GM12878 (cell line): ENCODE measurements around the gene SLC26A11. TPM values are rescaled to one million over a fixed set of nuclear protein-coding genes. Genes with fewer than 3 reads are reported as not detected.

Experiments used
- ATAC-seq: fragments of 200-7000 bp; cut with Tn5 transposase; 3 replicates; pipeline ENCODE4 v1.9.1; 2020; ENCODE audit warnings: mild to moderate bottlenecking, moderate library complexity
- BruUV-seq: library from RNA; stranded (reverse); fragments of 400-500 nt; replicated peaks from 2 replicates; lab custom pipeline; 2021; lab: Mats Ljungman, UMichigan
- CTCF ChIA-PET: fragments of 300-600 bp; sonication (Branson Sonifier 250); formaldehyde crosslinking; extraction: SDS; loops from one replicate; lab custom pipeline; 2021; ENCODE audit warnings: inconsistent platforms; lab: Yijun Ruan, JAX
- POLR2A ChIA-PET: fragments of 350-600 bp; formaldehyde crosslinking; extraction: SDS; loops from one replicate; lab custom pipeline; 2021; ENCODE audit warnings: inconsistent platforms; lab: Charles Lee
- RAD21 ChIA-PET: fragments of 300-600 bp; sonication (Branson Sonifier 250); formaldehyde crosslinking; loops from one replicate; lab custom pipeline; 2023; ENCODE audit warnings: antibody characterized with exemption; ENCODE audit not compliant: unreplicated experiment; lab: Charles Lee
- SMC1A ChIA-PET: fragments of 300-600 bp; sonication (Branson Sonifier 250); formaldehyde crosslinking; loops from one replicate; lab custom pipeline; 2023; ENCODE audit not compliant: unreplicated experiment, uncharacterized antibody; lab: Charles Lee
- DNase-seq: peaks from one replicate; pipeline ENCODE4 v3.0.0-alpha.2; 2011; ENCODE audit warnings: low read depth, low spot score
- FAIRE-seq: peaks from 3 replicates; lab custom pipeline; 2011; peaks lifted over from hg19 to GRCh38; lab: Jason Lieb, UNC
- H2AFZ ChIP-seq: 2 replicates; pipeline ENCODE4 v1.6.0; 2011; ENCODE audit warnings: low read depth, low read length, control low read depth; ENCODE audit not compliant: control insufficient read depth
- H3K27ac ChIP-seq: 2 replicates; pipeline ENCODE4 v1.5.1; 2011; ENCODE audit warnings: control low read depth; ENCODE audit not compliant: control insufficient read depth, insufficient read depth
- H3K27me3 ChIP-seq, 2 experiments: replicated peaks in 1 of 2; 2 replicates each; pipeline versions ENCODE4 v1.6.0 to v1.6.1; 2011; ENCODE audit warnings: low read length in 1 of 2; ENCODE audit not compliant: control insufficient read depth in 2 of 2, insufficient read depth in 2 of 2
- H3K36me3 ChIP-seq, 2 experiments: 2 replicates each; pipeline ENCODE4 v1.5.1; 2011; ENCODE audit warnings: low read length in 1 of 2; ENCODE audit not compliant: control insufficient read depth in 2 of 2, insufficient read depth in 2 of 2
- H3K4me1 ChIP-seq: 2 replicates; pipeline ENCODE4 v1.6.1; 2011; ENCODE audit warnings: mild to moderate bottlenecking, low read length, moderate library complexity, mixed read lengths; ENCODE audit not compliant: control insufficient read depth, insufficient read depth
- H3K4me2 ChIP-seq: 2 replicates; pipeline ENCODE4 v1.6.0; 2011; ENCODE audit warnings: control low read depth; ENCODE audit not compliant: control insufficient read depth, insufficient read depth
- H3K4me3 ChIP-seq: fragments of 200-600 bp; sonication (generic); 2 replicates; pipeline ENCODE4 v1.5.1; 2016
- H3K79me2 ChIP-seq: 2 replicates; pipeline ENCODE4 v1.6.0; 2011; ENCODE audit warnings: low read length; ENCODE audit not compliant: control insufficient read depth, insufficient read depth
- H3K9ac ChIP-seq: 2 replicates; pipeline ENCODE4 v1.8.0; 2011; ENCODE audit warnings: low read length, control low read depth, mixed read lengths; ENCODE audit not compliant: control insufficient read depth, insufficient read depth
- H3K9me3 ChIP-seq: replicated peaks from 3 replicates; pipeline ENCODE4 v1.5.1; 2011; ENCODE audit warnings: mild to moderate bottlenecking, low read length; ENCODE audit not compliant: control insufficient read depth, insufficient read depth
- H4K20me1 ChIP-seq: 2 replicates; pipeline ENCODE4 v1.6.0; 2011; ENCODE audit not compliant: control insufficient read depth, insufficient read depth
- ASH2L ChIP-seq: fragments of 300-600, 200-600 bp; sonication (generic); IDR thresholded peaks from 2 replicates; pipeline ENCODE4 v1.6.1; 2017; ENCODE audit warnings: low read depth, mild to moderate bottlenecking, borderline replicate concordance
- CHD4 ChIP-seq: fragments of 200-600 bp; sonication (generic); IDR thresholded peaks from 2 replicates; pipeline ENCODE4 v1.6.1; 2016; ENCODE audit warnings: mild to moderate bottlenecking
- NBN ChIP-seq: fragments of 450-650 bp; IDR thresholded peaks from 2 replicates; pipeline ENCODE4 v1.6.1; 2016
- WGBS: methylation state at CpG from one replicate; pipeline ENCODE4 v1.1.6; 2016; ENCODE audit warnings: low lambda C conversion rate; ENCODE audit not compliant: insufficient replicate concordance, insufficient coverage; ENCODE audit errors: missing lambda C conversion rate; 5-methylcytosine and 5-hydroxymethylcytosine counted together
- in situ Hi-C: fragments of 300-500 bp; cut with MboI; formaldehyde crosslinking; loops from 9 replicates; pipeline ENCODE4 v1.14.3; 2018; ENCODE audit warnings: mixed read lengths
- intact Hi-C: fragments of 100-400 bp; cut with micrococcal nuclease; formaldehyde crosslinking; loops from one replicate; pipeline ENCODE4 v1.14.2; 2022; ENCODE audit not compliant: unreplicated experiment
- polyA plus RNA-seq, 11 experiments: library from polyadenylated mRNA; depleted of rRNA in 4 of 11; unstranded in 6 of 11; stranded (reverse) in 5 of 11; fragments of >200 nt; fragmentation: Nextera tagmentation in 4 of 11; fragmentation: Illumina TruSeq in 1 of 11; extraction: Ambion mirVana in 4 of 11; extraction: Trizol in 1 of 11; gene quantifications; 1 replicate in 1 of 11; 2 replicates in 10 of 11; pipeline versions ENCODE4 v1.2.1 to v1.2.3, GENCODE V29; 2011 to 2016; ENCODE audit warnings: inconsistent platforms in 2 of 11, missing spikeins in 2 of 11, low read depth in 1 of 11
- total RNA-seq, 4 experiments: library from RNA; depleted of rRNA in 3 of 4; stranded (reverse); fragments of >200 nt in 3 of 4; fragmentation: Illumina TruSeq in 1 of 4; extraction: Trizol in 1 of 4; gene quantifications; 2 replicates each; pipeline versions ENCODE4 v1.2.1 to v1.2.3, GENCODE V29; 2013 to 2021
- TF ChIP-seq, protein P1 (sequence below): fragments of 450-650 bp; IDR thresholded peaks from 2 replicates; pipeline ENCODE4 v1.6.1; 2016; ENCODE audit warnings: mild to moderate bottlenecking

Gene SLC26A11
- total and polyA plus RNA-seq, 10 of the 15 experiments (the other 5 are each of a cell fraction or from before 2014, with no cell fraction given): 0.05 to 4.1 (median 1.2) TPM; not detected in 1

DNA sequence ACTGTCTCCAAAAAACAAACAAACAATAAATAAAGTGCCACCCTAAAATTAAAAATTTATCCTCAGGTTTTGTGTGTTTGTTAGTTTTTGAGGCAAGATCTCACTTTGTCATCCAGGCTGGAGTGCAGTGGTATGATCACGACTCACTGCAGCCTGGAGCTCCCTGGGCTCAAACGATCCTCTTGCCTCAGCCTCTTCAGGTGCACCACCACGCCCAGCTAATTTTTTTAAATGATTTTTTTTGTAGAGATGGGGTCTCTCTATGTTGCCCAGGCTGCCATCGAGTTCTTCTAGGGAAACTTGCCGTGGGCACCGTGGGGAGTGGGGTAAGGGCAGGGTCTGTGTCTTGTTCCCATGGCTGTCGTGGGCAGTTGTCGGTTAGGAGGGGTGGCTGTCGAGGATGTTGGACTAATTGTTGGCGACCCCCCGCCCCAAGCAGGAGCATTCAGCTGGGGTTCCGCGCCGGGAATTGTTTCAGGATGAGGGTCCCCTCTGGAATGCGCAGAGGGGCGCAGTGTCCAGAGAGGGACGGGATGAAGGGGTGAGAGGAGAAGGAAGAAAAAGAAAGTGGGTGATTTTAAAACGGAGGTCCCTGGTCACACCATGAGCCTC, 39.3 kb downstream of the SLC26A11 start:
- Histone ChIP-seq H2AFZ (peak overlapping the region; percentile 67; the same call in 1 of the 2 replicates), H4K20me1 (no peaks in the 10 kb centered on the region), H3K4me1 (peaks cover 59% of the 10 kb centered on the region), H3K9me3 (no peaks in the 10 kb centered on the region), H3K4me3 (peak overlapping the region; percentile 53; the same call in 1 of the 2 replicates), H3K79me2 (peaks cover 32% of the 10 kb centered on the region), H3K27ac (peak overlapping the region; percentile 69), H3K4me2 (peak overlapping the region; percentile 90), H3K36me3 (no peaks in the 10 kb centered on the region), H3K9ac (peak overlapping the region; percentile 60; the same call in 1 of the 2 replicates), H3K27me3 (no peaks in the 10 kb centered on the region)
- intact Hi-C loops: loop anchor here (1.0 kb wide), 1 partner anchor 112 kb away; the partner anchor contains the start of gene EIF4A3
- TF ChIP-seq, protein P1, sequence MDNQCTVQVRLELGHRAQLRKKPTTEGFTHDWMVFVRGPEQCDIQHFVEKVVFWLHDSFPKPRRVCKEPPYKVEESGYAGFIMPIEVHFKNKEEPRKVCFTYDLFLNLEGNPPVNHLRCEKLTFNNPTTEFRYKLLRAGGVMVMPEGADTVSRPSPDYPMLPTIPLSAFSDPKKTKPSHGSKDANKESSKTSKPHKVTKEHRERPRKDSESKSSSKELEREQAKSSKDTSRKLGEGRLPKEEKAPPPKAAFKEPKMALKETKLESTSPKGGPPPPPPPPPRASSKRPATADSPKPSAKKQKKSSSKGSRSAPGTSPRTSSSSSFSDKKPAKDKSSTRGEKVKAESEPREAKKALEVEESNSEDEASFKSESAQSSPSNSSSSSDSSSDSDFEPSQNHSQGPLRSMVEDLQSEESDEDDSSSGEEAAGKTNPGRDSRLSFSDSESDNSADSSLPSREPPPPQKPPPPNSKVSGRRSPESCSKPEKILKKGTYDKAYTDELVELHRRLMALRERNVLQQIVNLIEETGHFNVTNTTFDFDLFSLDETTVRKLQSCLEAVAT: peak; percentile 67
- TF ChIP-seq NBN (0 out of 2 replicates have a peak, but pooled peaks have one; percentile 6), CHD4 (no peak), ASH2L (no peak)
- FAIRE-seq (no peak), ATAC-seq (no peak), DNase-seq (no peak)
- in situ Hi-C loops: no loop called here
- ChIA-PET SMC1A (interaction anchor here (0.7 to 1.3 kb wide), 2 partner anchors 12 to 41 kb away, joined by 3 read pairs; no protein-coding TSS in a partner anchor), POLR2A (interaction anchor here (1.7 kb wide), 1 partner anchor 40 kb away, joined by 5 read pairs; no protein-coding TSS in a partner anchor), RAD21 (no interaction called here), CTCF (no interaction called here)
- BruUV-seq: no TSS peak
- WGBS: 31% methylated on average over 18 of the region's 18 CpGs
